GM21447 (cell line): ENCODE measurements around the gene ARHGEF16.

Experiments used
- ATAC-seq: cut with Tn5 transposase; IDR thresholded peaks from one replicate; pipeline ENCODE4 v1.9.1; 2021; ENCODE audit not compliant: unreplicated experiment

ARHGEF16 gene

GRCh38 chr1:3515272-3515671 is 60.8 kb downstream of the ARHGEF16 start:
- ATAC-seq: no peak

- no peak for ATAC-seq
These were observed 61.5 kb downstream of the ARHGEF16 start for GRCh38 chr1:3515774-3516480.

GRCh38 chr1:3516481-3516869 is 62.0 kb downstream of the ARHGEF16 start:
- no peak for ATAC-seq

GRCh38 chr1:3516911-3517675 is 62.6 kb downstream of the ARHGEF16 start:
- ATAC-seq: no peak

- ATAC-seq: no peak
These were observed 63.8 kb downstream of the ARHGEF16 start for GRCh38 chr1:3518256-3518655.

GRCh38 chr1:3518756-3519155 is 64.3 kb downstream of the ARHGEF16 start:
- no peak for ATAC-seq

GRCh38 chr1:3519301-3519885 is 64.9 kb downstream of the ARHGEF16 start:
- ATAC-seq: no peak

- ATAC-seq: no peak
These were observed 66.2 kb downstream of the ARHGEF16 start for GRCh38 chr1:3520419-3521378.

- ATAC-seq: no peak
These were observed 67.0 kb downstream of the ARHGEF16 start for GRCh38 chr1:3521426-3521825.

GRCh38 chr1:3522112-3522511 is 67.6 kb downstream of the ARHGEF16 start:
- no peak for ATAC-seq

GRCh38 chr1:3522564-3523265 is 68.2 kb downstream of the ARHGEF16 start:
- ATAC-seq: no peak

GRCh38 chr1:3523980-3524379 is 69.5 kb downstream of the ARHGEF16 start:
- no peak for ATAC-seq

- ATAC-seq: no peak
These were observed 70.2 kb downstream of the ARHGEF16 start for GRCh38 chr1:3524556-3525203.

- ATAC-seq: no peak
These were observed 71.4 kb downstream of the ARHGEF16 start for GRCh38 chr1:3525551-3526482.

GRCh38 chr1:3527774-3528173 is 73.3 kb downstream of the ARHGEF16 start:
- ATAC-seq: no peak

GRCh38 chr1:3529099-3529729 is 74.7 kb downstream of the ARHGEF16 start:
- ATAC-seq: no peak

- no peak for ATAC-seq
These were observed 75.8 kb downstream of the ARHGEF16 start for GRCh38 chr1:3530086-3530925.
